Stimulated activated memory B cell treated with anti-CD40 and anti-IgM and Interleukin-4, amounts not matched to agents 10 μg/mL and 1 μg/mL and 100 μg/mL, for 72 hours (primary cell): ENCODE results near the gene CRABP1.

ENCODE experiments used
- ATAC-seq: fragments of 150-1000 bp; cut with Tn5 transposase; 2 replicates; pipeline ENCODE4 v1.10.0; 2021
- H3K27ac Mint-ChIP-seq: one replicate; pipeline ENCODE4 v1.8.0; 2022; ENCODE audit warnings: mild to moderate bottlenecking, mixed read lengths
- H3K27me3 Mint-ChIP-seq: one replicate; pipeline ENCODE4 v1.8.0; 2022; ENCODE audit warnings: mixed read lengths
- H3K36me3 Mint-ChIP-seq: one replicate; pipeline ENCODE4 v1.8.0; 2022; ENCODE audit warnings: mixed read lengths
- H3K4me1 Mint-ChIP-seq: one replicate; pipeline ENCODE4 v1.8.0; 2022; ENCODE audit warnings: mixed read lengths
- H3K4me3 Mint-ChIP-seq: one replicate; pipeline ENCODE4 v1.8.0; 2022; ENCODE audit warnings: mild to moderate bottlenecking, moderate library complexity, mixed read lengths
- H3K9me3 Mint-ChIP-seq: one replicate; pipeline ENCODE4 v1.8.0; 2022; ENCODE audit warnings: mixed read lengths

The CRABP1 gene

DNA sequence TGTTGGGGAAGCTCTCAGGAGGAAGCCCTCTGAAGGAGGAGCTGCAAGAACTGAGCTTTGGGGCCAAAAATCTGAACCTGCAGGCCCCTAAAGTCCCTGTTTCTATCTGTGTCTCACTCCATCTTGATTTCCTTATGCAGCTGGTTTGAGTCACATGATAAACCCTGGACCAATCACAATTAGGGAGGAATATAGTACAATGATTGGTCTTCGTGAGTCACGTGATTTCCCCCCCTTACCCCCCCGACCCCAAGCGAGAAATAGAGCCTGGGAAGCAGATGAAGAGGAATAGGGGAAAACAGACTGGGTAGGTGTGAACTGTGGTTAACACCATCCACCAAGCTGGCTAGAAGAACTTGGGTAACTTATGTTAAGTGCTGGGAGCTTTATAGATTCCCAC lies 12.9 kb downstream of the CRABP1 start:
- Mint-ChIP-seq H3K4me3 (no peak overlapping the region), H3K9me3 (no peaks in the 10 kb centered on the region), H3K27ac (no peak overlapping the region), H3K4me1 (no peaks in the 10 kb centered on the region), H3K36me3 (no peaks in the 10 kb centered on the region), H3K27me3 (peaks cover 28% of the 10 kb centered on the region)
- no peak for ATAC-seq

- no peak overlapping the region for H3K27ac Mint-ChIP-seq
- H3K36me3 Mint-ChIP-seq, result no peaks in the 10 kb centered on the region
- no peaks in the 10 kb centered on the region for H3K9me3 Mint-ChIP-seq
- peaks cover 30% of the 10 kb centered on the region for H3K27me3 Mint-ChIP-seq
- H3K4me3 Mint-ChIP-seq, result no peak overlapping the region
- no peak for ATAC-seq
- no peaks in the 10 kb centered on the region for H3K4me1 Mint-ChIP-seq
Observed at GRCh38 chr15:78355177-78355576, 15.0 kb downstream of the CRABP1 start.

DNA sequence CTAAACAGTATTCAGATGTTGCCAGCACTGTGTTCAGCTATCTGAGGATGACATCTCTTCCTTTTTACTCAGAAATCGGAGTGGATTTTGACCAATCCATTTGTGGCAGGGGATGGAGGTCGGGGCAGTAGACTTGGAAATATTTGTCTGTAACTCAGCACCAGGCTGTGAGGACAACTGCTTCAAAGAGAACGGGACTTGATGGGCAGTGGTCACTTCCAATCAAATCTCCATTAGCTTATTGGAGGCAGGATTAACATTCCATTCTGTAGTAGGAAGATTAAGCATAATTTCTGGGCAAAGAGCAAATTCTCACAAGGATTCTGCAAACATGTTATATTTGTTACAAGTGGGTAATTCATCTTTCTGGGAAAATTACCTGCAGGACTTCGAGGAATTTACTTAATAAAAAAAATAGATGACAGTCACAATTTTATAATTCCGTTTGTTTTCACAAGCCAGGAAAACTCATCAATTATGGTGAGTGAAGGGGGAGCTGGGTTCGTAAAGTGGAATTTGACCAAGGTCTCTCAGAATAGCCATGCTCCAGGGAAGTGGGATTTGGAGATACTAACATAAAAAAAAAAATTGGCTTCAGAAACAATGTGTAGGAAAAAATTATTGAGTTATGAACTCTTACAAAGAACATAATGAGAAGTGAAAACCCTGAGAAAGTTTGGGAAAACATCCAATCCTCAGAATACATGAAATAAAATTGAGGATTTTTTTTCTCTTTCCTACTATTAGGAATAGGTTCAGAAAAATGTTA lies 18.1 kb downstream of the CRABP1 start:
- Mint-ChIP-seq H3K4me1 (no peaks in the 10 kb centered on the region), H3K27ac (no peak overlapping the region), H3K27me3 (peaks cover 30% of the 10 kb centered on the region), H3K9me3 (no peaks in the 10 kb centered on the region), H3K36me3 (no peaks in the 10 kb centered on the region), H3K4me3 (no peak overlapping the region)
- ATAC-seq, result no peak

DNA sequence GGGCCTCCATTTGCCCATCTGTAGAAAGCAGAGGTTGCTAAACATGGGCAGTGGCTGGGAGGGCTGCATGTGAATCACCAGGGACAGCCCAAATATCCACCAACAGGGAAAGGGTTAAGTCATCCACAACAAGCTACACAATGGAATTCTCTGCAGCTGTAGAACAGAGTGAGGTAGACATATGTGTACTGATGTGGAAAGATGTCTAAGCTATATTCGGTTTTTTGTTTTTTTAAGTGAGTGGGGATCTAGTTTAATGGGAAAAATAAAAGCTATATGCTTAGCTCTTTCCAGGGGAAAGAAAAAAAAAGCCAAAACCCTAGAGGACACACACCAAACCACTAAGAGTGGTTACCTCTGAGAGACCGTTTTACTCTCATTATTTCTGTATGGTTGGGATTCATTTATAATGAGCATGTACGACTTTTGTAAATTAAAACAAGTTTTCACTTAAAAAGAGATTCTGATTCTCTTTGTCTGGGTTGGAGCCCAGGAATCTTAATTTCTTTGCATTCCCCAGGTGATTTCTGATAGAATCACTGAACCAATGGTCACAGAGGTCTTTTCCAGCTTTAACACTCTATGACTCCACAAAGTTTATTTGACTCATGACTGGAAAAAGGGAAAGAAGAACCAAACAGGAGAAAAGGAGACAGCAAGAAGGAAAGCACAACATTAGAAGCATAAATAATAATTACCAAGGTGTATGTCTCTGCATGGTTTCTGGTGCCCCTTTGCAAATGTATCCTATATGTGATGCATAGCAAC lies 19.1 kb downstream of the CRABP1 start:
- Mint-ChIP-seq H3K27me3 (peaks cover 32% of the 10 kb centered on the region), H3K27ac (no peak overlapping the region), H3K36me3 (no peaks in the 10 kb centered on the region), H3K9me3 (no peaks in the 10 kb centered on the region), H3K4me1 (no peaks in the 10 kb centered on the region), H3K4me3 (no peak overlapping the region)
- no peak for ATAC-seq

- H3K4me3 Mint-ChIP-seq, result no peak overlapping the region
Observed at GRCh38 chr15:78360367-78360801, 20.2 kb downstream of the CRABP1 start.

GRCh38 chr15:78360958-78361718 lies 21.0 kb downstream of the CRABP1 start:
- Mint-ChIP-seq H3K9me3 (no peaks in the 10 kb centered on the region), H3K36me3 (no peaks in the 10 kb centered on the region), H3K27me3 (peaks cover 32% of the 10 kb centered on the region), H3K4me3 (no peak overlapping the region), H3K27ac (no peak overlapping the region), H3K4me1 (no peaks in the 10 kb centered on the region)
- peak; percentile 55 for ATAC-seq

More at GRCh38 chr15:78360367-78360801, 20.2 kb downstream of the CRABP1 start:
- peaks cover 36% of the 10 kb centered on the region for H3K27me3 Mint-ChIP-seq
- H3K36me3 Mint-ChIP-seq, result no peaks in the 10 kb centered on the region
- no peaks in the 10 kb centered on the region for H3K9me3 Mint-ChIP-seq
- no peak for ATAC-seq
- no peak overlapping the region for H3K27ac Mint-ChIP-seq
- H3K4me1 Mint-ChIP-seq, result no peaks in the 10 kb centered on the region

DNA sequence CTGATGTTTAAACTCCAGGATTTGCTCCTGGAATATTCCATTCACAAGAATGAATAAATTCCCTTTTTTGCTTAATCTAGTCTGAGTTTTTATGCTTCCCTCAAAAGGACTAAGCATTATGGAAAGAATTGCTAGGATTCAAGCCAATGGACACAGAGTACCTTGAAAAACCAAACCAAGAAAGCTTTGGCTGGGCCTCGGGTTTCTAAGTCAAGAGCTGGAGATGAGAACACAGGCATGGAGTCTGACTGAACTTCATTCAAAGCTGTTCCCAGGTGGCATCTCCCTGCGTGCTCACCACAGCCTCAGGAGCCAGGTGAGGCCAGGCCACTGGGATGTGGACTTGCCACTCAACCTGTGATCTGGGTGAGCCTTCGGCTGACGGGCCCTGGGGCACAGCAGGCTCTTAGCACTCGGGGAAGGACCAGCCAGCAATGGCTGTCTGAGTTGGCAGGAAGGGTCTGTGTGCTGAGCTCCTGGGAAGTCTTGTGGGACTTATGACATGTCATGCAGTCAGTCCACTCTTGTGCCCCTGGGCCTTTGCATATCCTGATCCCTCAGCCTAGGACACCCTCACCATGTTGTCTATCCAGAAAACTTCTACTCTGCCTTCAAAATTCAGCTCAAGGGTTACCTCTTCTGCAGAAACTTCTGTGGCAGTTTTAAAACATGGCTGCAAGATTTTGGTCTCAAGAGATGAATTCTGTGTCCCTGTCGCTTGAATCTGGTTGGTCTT lies 21.8 kb downstream of the CRABP1 start:
- H3K27me3 Mint-ChIP-seq, result peaks cover 34% of the 10 kb centered on the region
- H3K4me1 Mint-ChIP-seq, result no peaks in the 10 kb centered on the region
- H3K36me3 Mint-ChIP-seq, result no peaks in the 10 kb centered on the region
- H3K9me3 Mint-ChIP-seq, result no peaks in the 10 kb centered on the region
- H3K27ac Mint-ChIP-seq, result no peak overlapping the region
- no peak overlapping the region for H3K4me3 Mint-ChIP-seq
- no peak for ATAC-seq

GRCh38 chr15:78362716-78363380 lies 22.7 kb downstream of the CRABP1 start:
- no peak overlapping the region for H3K27ac Mint-ChIP-seq
- H3K36me3 Mint-ChIP-seq, result no peaks in the 10 kb centered on the region
- no peaks in the 10 kb centered on the region for H3K4me1 Mint-ChIP-seq
- peaks cover 43% of the 10 kb centered on the region for H3K27me3 Mint-ChIP-seq
- H3K4me3 Mint-ChIP-seq, result no peak overlapping the region
- H3K9me3 Mint-ChIP-seq, result no peaks in the 10 kb centered on the region
- ATAC-seq, result peak; percentile 14

GRCh38 chr15:78363381-78363734 lies 23.2 kb downstream of the CRABP1 start:
- H3K27ac Mint-ChIP-seq, result no peak overlapping the region
- no peak overlapping the region for H3K4me3 Mint-ChIP-seq
- no peak for ATAC-seq
- H3K27me3 Mint-ChIP-seq, result peaks cover 44% of the 10 kb centered on the region
- no peaks in the 10 kb centered on the region for H3K36me3 Mint-ChIP-seq
- no peaks in the 10 kb centered on the region for H3K9me3 Mint-ChIP-seq
- H3K4me1 Mint-ChIP-seq, result no peaks in the 10 kb centered on the region

DNA sequence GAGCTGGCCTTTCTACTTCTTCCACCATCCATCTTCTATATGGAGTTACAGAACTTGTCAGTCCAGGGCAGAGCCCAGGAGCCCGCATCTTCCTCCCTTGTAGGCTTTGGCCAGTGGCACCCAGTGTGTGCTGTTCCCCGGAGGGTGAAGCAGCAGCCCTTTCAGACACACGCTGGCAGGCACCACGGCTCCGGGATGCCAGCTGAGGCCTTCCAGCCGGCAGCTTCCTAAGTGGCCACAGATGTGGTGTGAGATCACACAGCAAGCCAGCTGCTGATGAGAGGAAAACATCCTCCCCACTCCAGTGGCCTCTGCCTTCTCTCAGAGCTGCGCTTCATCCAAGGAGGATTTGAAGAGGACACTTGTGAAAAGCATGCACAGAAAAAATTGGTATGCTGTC lies 24.1 kb downstream of the CRABP1 start:
- Mint-ChIP-seq H3K36me3 (no peaks in the 10 kb centered on the region), H3K4me3 (no peak overlapping the region), H3K27ac (no peak overlapping the region), H3K27me3 (peaks cover 39% of the 10 kb centered on the region), H3K4me1 (no peaks in the 10 kb centered on the region), H3K9me3 (no peaks in the 10 kb centered on the region)
- ATAC-seq, result no peak

DNA sequence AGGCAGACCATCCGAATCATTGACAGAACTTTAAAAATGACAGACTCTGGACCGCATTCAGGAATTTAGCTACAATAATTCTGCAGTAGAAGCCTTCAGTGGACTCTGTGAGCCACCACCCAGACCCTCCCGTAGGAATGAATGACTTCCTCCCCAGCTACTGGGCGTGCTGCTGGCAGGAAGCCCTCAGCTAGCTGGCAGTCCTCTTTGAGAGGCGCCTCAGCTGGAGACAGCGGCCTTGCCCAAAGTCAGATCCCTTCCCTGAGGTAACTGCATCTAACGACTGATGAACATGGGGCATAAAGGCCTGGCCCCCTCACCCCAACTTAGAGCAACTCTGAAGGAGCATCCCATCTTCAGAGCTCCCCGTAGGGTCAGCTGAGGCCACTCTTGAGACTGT lies 25.8 kb downstream of the CRABP1 start:
- no peaks in the 10 kb centered on the region for H3K36me3 Mint-ChIP-seq
- H3K27me3 Mint-ChIP-seq, result peaks cover 39% of the 10 kb centered on the region
- ATAC-seq, result no peak
- H3K9me3 Mint-ChIP-seq, result no peaks in the 10 kb centered on the region
- H3K27ac Mint-ChIP-seq, result no peak overlapping the region
- H3K4me3 Mint-ChIP-seq, result no peak overlapping the region
- no peaks in the 10 kb centered on the region for H3K4me1 Mint-ChIP-seq

GRCh38 chr15:78366342-78366741 lies 26.2 kb downstream of the CRABP1 start:
- H3K9me3 Mint-ChIP-seq, result no peaks in the 10 kb centered on the region
- ATAC-seq, result no peak
- peaks cover 39% of the 10 kb centered on the region for H3K27me3 Mint-ChIP-seq
- H3K4me1 Mint-ChIP-seq, result no peaks in the 10 kb centered on the region
- H3K36me3 Mint-ChIP-seq, result no peaks in the 10 kb centered on the region
- no peak overlapping the region for H3K4me3 Mint-ChIP-seq
- H3K27ac Mint-ChIP-seq, result no peak overlapping the region

DNA sequence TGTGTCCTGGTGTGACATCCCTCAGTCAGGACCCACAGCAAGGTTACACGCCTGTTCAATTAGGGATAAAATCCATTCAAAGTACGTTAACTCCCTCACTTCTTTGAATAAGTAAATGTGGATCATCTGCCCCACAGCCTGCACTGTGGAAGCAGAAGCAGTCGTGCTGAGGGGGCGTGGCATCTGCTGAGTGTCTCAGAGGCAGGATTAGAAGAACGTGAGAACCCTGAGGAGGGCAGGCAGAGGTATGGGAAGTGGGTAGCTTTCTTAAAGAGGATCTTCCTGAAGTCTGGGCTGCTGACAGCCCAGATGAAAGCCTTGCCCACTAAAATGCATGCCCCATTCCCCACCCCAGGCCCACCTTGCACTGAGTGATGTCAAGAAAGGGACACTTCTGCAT lies 28.5 kb downstream of the CRABP1 start:
- H3K9me3 Mint-ChIP-seq, result no peaks in the 10 kb centered on the region
- no peak overlapping the region for H3K27ac Mint-ChIP-seq
- no peaks in the 10 kb centered on the region for H3K36me3 Mint-ChIP-seq
- peaks cover 39% of the 10 kb centered on the region for H3K27me3 Mint-ChIP-seq
- no peak overlapping the region for H3K4me3 Mint-ChIP-seq
- H3K4me1 Mint-ChIP-seq, result no peaks in the 10 kb centered on the region
- no peak for ATAC-seq

DNA sequence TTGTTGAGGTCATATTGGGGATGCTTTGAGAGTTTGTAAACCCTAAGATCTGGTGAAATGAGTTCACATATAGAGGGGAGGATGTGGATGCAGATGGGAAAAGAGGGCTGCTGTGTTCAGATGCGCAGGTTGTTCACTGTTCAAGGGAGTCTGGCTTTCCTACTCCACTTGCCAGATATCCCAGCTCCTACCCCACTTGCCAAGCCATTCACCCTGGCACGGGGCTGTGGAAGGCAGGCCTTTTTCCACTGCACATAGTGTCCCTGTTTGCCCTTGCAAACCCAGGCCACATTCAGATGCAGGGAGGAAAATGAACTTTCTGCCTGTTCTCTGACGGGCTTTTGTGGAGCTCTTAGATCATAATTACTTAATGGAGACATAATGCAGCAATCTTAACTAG lies 29.0 kb downstream of the CRABP1 start:
- ATAC-seq, result no peak
- no peak overlapping the region for H3K4me3 Mint-ChIP-seq
- no peaks in the 10 kb centered on the region for H3K9me3 Mint-ChIP-seq
- no peaks in the 10 kb centered on the region for H3K36me3 Mint-ChIP-seq
- no peak overlapping the region for H3K27ac Mint-ChIP-seq
- peaks cover 36% of the 10 kb centered on the region for H3K27me3 Mint-ChIP-seq
- no peaks in the 10 kb centered on the region for H3K4me1 Mint-ChIP-seq
